ENCODE data around the gene SLC25A42. TPM values are rescaled to one million over a fixed set of nuclear protein-coding genes. Genes with fewer than 3 reads are reported as not detected.

SLC25A42 gene
- total and polyA plus RNA-seq, 2 of the 13 experiments (the other 11 are each of a cell fraction or from before 2014, with no cell fraction given) = 12.8 to 18.3 TPM

DNA sequence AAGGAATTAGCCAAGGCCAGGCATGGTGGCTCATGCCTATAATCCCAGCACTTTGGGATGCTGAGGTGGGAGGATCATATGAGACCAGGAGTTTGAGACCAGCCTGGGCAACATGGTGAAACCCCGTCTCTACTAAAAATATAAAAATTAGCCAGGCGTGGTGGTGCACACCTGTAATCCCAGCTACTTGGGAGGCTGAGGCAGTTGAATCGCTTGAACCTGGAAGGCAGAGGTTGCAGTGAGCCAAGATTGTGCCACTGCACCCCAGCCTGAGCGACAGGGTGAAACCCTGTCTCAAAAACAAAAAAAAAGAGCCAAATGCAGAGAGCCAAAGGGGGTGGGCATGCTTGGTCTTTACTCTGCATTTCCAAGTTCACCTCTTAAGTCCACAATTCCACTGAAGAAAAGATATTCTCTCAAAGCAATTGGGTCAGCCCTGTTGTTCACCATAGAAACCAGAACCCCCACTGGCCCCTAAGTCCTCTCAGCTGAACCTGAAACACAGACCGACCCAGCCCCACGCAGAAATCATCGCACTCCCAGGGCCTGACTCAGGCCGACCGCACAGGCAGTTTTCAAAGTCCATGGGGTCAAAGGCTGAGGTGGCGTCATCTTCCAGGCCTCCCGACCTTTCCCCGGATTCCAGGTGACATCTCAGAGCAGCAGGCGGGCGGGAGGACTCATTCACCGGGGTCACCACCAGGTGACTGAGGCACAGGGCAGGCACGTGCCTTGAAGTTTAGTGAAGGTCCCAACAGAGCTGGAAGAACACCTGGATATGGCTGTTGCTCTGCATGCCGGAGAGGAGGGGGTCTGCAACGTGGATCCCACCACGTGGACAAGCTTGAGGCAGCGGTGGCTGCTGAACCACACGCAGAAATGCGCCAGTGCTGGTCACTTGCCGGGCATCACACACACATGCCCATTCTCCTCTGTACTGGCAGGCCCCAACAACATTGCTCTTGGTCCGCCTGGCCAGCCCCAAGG is 33.1 kb downstream of the SLC25A42 start (continued):
- TF ChIP-seq, protein P1, sequence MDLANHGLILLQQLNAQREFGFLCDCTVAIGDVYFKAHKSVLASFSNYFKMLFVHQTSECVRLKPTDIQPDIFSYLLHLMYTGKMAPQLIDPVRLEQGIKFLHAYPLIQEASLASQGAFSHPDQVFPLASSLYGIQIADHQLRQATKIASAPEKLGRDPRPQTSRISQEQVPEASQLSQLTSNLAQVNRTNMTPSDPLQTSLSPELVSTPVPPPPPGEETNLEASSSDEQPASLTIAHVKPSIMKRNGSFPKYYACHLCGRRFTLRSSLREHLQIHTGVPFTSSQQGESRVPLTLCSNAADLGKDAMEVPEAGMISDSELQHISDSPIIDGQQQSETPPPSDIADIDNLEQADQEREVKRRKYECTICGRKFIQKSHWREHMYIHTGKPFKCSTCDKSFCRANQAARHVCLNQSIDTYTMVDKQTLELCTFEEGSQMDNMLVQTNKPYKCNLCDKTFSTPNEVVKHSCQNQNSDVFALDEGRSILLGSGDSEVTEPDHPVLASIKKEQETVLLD (CRISPR knock-in tag; IDR thresholded peaks at IDR 0.05; ENCODE audit: low read depth) = no peak; the same call in 1 of the 2 replicates
- TF ChIP-seq, protein P2, sequence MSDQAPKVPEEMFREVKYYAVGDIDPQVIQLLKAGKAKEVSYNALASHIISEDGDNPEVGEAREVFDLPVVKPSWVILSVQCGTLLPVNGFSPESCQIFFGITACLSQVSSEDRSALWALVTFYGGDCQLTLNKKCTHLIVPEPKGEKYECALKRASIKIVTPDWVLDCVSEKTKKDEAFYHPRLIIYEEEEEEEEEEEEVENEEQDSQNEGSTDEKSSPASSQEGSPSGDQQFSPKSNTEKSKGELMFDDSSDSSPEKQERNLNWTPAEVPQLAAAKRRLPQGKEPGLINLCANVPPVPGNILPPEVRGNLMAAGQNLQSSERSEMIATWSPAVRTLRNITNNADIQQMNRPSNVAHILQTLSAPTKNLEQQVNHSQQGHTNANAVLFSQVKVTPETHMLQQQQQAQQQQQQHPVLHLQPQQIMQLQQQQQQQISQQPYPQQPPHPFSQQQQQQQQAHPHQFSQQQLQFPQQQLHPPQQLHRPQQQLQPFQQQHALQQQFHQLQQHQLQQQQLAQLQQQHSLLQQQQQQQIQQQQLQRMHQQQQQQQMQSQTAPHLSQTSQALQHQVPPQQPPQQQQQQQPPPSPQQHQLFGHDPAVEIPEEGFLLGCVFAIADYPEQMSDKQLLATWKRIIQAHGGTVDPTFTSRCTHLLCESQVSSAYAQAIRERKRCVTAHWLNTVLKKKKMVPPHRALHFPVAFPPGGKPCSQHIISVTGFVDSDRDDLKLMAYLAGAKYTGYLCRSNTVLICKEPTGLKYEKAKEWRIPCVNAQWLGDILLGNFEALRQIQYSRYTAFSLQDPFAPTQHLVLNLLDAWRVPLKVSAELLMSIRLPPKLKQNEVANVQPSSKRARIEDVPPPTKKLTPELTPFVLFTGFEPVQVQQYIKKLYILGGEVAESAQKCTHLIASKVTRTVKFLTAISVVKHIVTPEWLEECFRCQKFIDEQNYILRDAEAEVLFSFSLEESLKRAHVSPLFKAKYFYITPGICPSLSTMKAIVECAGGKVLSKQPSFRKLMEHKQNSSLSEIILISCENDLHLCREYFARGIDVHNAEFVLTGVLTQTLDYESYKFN (CRISPR knock-in tag; conservative IDR thresholded peaks at IDR 0.05) = peak; percentile 99
- peak; percentile 71; the same call in 1 of the 2 replicates for TF ChIP-seq ZNF501 (CRISPR knock-in tag; IDR thresholded peaks at IDR 0.05)
- TF ChIP-seq NPAS2 (CRISPR knock-in tag; IDR thresholded peaks at IDR 0.05; ENCODE audit: borderline replicate concordance) = no peak
- peak; percentile 59 for TF ChIP-seq ETV5 (CRISPR knock-in tag; IDR thresholded peaks at IDR 0.05; ENCODE audit: borderline replicate concordance)
- TF ChIP-seq ZNF235 (CRISPR knock-in tag; IDR thresholded peaks at IDR 0.05; ENCODE audit: borderline replicate concordance) = 0 out of 2 replicates have a peak, but pooled peaks have one; percentile 37
- TF ChIP-seq HDAC1 (CRISPR knock-in tag; IDR thresholded peaks at IDR 0.05) = peak; percentile 97
- TF ChIP-seq NR2F6 (IDR thresholded peaks at IDR 0.05) = peak; percentile 97
- peak; percentile 99 for TF ChIP-seq NR2F6 (CRISPR knock-in tag; IDR thresholded peaks at IDR 0.05)
- TF ChIP-seq RFXAP (CRISPR knock-in tag; IDR thresholded peaks at IDR 0.05; ENCODE audit: borderline replicate concordance) = peak; percentile 87
- peak; percentile 85 for TF ChIP-seq IKZF4 (CRISPR knock-in tag; IDR thresholded peaks at IDR 0.05; ENCODE audit: borderline replicate concordance, low read depth, not compliant biosample characterization)
- peak; percentile 77; the same call in 1 of the 2 replicates for TF ChIP-seq AFF4 (CRISPR knock-in tag; IDR thresholded peaks at IDR 0.05)
- 0 out of 2 replicates have a peak, but pooled peaks have one; percentile 34 for TF ChIP-seq ZSCAN29 (CRISPR knock-in tag; conservative IDR thresholded peaks at IDR 0.05)
- TF ChIP-seq ATF7-NPFF (CRISPR knock-in tag; IDR thresholded peaks at IDR 0.05; ENCODE audit: low read depth) = no peak; the same call in 1 of the 2 replicates
- no peak for TF ChIP-seq HOXA9 (CRISPR knock-in tag; IDR thresholded peaks at IDR 0.05; ENCODE audit: borderline replicate concordance)
- 0 out of 2 replicates have a peak, but pooled peaks have one; percentile 26 for TF ChIP-seq KLF6 (CRISPR knock-in tag; IDR thresholded peaks at IDR 0.05)

Data from HepG2 (cell line).